Activated CD4-positive, alpha-beta memory T cell treated with anti-CD3 and anti-CD28 coated beads, Interleukin-2, amount 10 ng/mL, durations not matched to agents 7 days and 5 days (primary cell): ENCODE data around the gene SPTBN1. TPM values are rescaled to one million over a fixed set of nuclear protein-coding genes. Genes with fewer than 3 reads are reported as not detected.
"Not testable (repeated sequence)": the region's sequence is repeated elsewhere in the genome, so short reads cannot be mapped to it uniquely, and the experiment has no call there.

Source experiments
- CTCF ChIA-PET: fragments of 350-600 bp; sonication (Branson Sonifier 250); formaldehyde crosslinking; loops from one replicate; lab custom pipeline; 2021; ENCODE audit warnings: antibody characterized with exemption, inconsistent platforms; lab: Charles Lee
- POLR2A ChIA-PET: fragments of 350-600 bp; sonication (Branson Sonifier 250); formaldehyde crosslinking; loops from one replicate; lab custom pipeline; 2021; ENCODE audit warnings: antibody characterized with exemption; lab: Charles Lee
- DNase-seq: peaks from one replicate; pipeline ENCODE4 v3.0.0-alpha.2; 2020
- H3K27ac Mint-ChIP-seq: one replicate; pipeline ENCODE4 v1.8.0; 2021; ENCODE audit warnings: mild to moderate bottlenecking, mixed read lengths
- H3K27me3 Mint-ChIP-seq: one replicate; pipeline ENCODE4 v1.8.0; 2021; ENCODE audit warnings: mixed read lengths
- H3K36me3 Mint-ChIP-seq: one replicate; pipeline ENCODE4 v1.8.0; 2021; ENCODE audit warnings: low read depth, mixed read lengths
- H3K4me1 Mint-ChIP-seq: one replicate; pipeline ENCODE4 v1.8.0; 2021; ENCODE audit warnings: mixed read lengths
- H3K4me3 Mint-ChIP-seq: one replicate; pipeline ENCODE4 v1.8.0; 2021; ENCODE audit warnings: mild to moderate bottlenecking, mixed read lengths
- H3K9me3 Mint-ChIP-seq: one replicate; pipeline ENCODE4 v1.8.0; 2021; ENCODE audit warnings: mixed read lengths
- total RNA-seq, 2 experiments: library from RNA; stranded (reverse); gene quantifications; one replicate each; pipeline ENCODE4 v1.2.3, GENCODE V29; 2021

Gene SPTBN1
- total RNA-seq, 2 experiments from 2014 or later = 112 TPM

- CTCF ChIA-PET = interaction anchor here (0.7 to 1.5 kb wide), 3 partner anchors 146 to 413 kb away, joined by 3 to 5 read pairs (median 4); no protein-coding TSS in a partner anchor
Observed at GRCh38 chr2:54519841-54520459, 63.8 kb downstream of the SPTBN1 start.

GRCh38 chr2:54520687-54521086 lies 64.6 kb downstream of the SPTBN1 start:
- peaks cover 17% of the 10 kb centered on the region for H3K4me1 Mint-ChIP-seq
- peaks cover 17% of the 10 kb centered on the region for H3K27me3 Mint-ChIP-seq
- ChIA-PET CTCF (interaction anchor here (0.7 to 1.5 kb wide), 3 partner anchors 145 to 414 kb away, joined by 3 to 5 read pairs (median 4); no protein-coding TSS in a partner anchor), POLR2A (no interaction called here)
- no peak overlapping the region for H3K4me3 Mint-ChIP-seq
- H3K27ac Mint-ChIP-seq = no peak overlapping the region
- no peaks in the 10 kb centered on the region for H3K36me3 Mint-ChIP-seq
- no peak for DNase-seq
- no peaks in the 10 kb centered on the region for H3K9me3 Mint-ChIP-seq

More at GRCh38 chr2:54519841-54520459, 63.8 kb downstream of the SPTBN1 start:
- POLR2A ChIA-PET = no interaction called here
- no peak for DNase-seq
- Mint-ChIP-seq H3K36me3 (no peaks in the 10 kb centered on the region), H3K27me3 (peaks cover 17% of the 10 kb centered on the region), H3K27ac (no peak overlapping the region), H3K9me3 (no peaks in the 10 kb centered on the region), H3K4me1 (peaks cover 17% of the 10 kb centered on the region), H3K4me3 (no peak overlapping the region)

- peak; percentile 64 for DNase-seq
- POLR2A ChIA-PET = interaction anchor here (1.8 to 3.7 kb wide), 2 partner anchors 37 to 66 kb away, joined by 3 to 29 read pairs; no protein-coding TSS in a partner anchor
- Mint-ChIP-seq H3K27me3 (peaks cover 17% of the 10 kb centered on the region), H3K4me3 (no peak overlapping the region), H3K4me1 (peaks cover 17% of the 10 kb centered on the region), H3K36me3 (no peaks in the 10 kb centered on the region), H3K9me3 (no peaks in the 10 kb centered on the region), H3K27ac (peak overlapping the region; percentile 33)
- CTCF ChIA-PET = interaction anchor here (0.6 to 7.3 kb wide), 24 partner anchors 9 to 491 kb away, joined by 3 to 117 read pairs (median 5); partner anchors contain the start of gene EML6
Observed at GRCh38 chr2:54522624-54523281, 66.6 kb downstream of the SPTBN1 start.

- CTCF ChIA-PET = interaction anchor here (0.8 to 7.3 kb wide), 30 partner anchors 8 to 417 kb away, joined by 3 to 117 read pairs (median 4); partner anchors contain the start of gene EML6
- Mint-ChIP-seq H3K4me1 (peaks cover 17% of the 10 kb centered on the region), H3K27ac (no peak overlapping the region), H3K36me3 (no peaks in the 10 kb centered on the region), H3K27me3 (peaks cover 17% of the 10 kb centered on the region), H3K4me3 (no peak overlapping the region), H3K9me3 (no peaks in the 10 kb centered on the region)
- DNase-seq = no peak
- POLR2A ChIA-PET = interaction anchor here (1.8 to 3.7 kb wide), 2 partner anchors 36 to 66 kb away, joined by 3 to 29 read pairs; no protein-coding TSS in a partner anchor
Observed at GRCh38 chr2:54523324-54523959, 67.3 kb downstream of the SPTBN1 start.

GRCh38 chr2:54524226-54524991 lies 68.3 kb downstream of the SPTBN1 start:
- DNase-seq = no peak
- H3K27ac Mint-ChIP-seq = no peak overlapping the region
- no peak overlapping the region for H3K4me3 Mint-ChIP-seq

GRCh38 chr2:54525321-54525720 lies 69.2 kb downstream of the SPTBN1 start:
- DNase-seq = no peak
- Mint-ChIP-seq H3K27me3 (peaks cover 7% of the 10 kb centered on the region), H3K36me3 (no peaks in the 10 kb centered on the region), H3K4me1 (peaks cover 27% of the 10 kb centered on the region), H3K27ac (no peak overlapping the region), H3K9me3 (no peaks in the 10 kb centered on the region), H3K4me3 (no peak overlapping the region)
- ChIA-PET CTCF (interaction anchor here (0.9 to 7.3 kb wide), 6 partner anchors 99 to 182 kb away, joined by 3 to 117 read pairs (median 8); no protein-coding TSS in a partner anchor), POLR2A (interaction anchor here (1.0 to 3.7 kb wide), 2 partner anchors 34 to 147 kb away, joined by 3 to 29 read pairs; no protein-coding TSS in a partner anchor)

More at GRCh38 chr2:54524226-54524991, 68.3 kb downstream of the SPTBN1 start:
- Mint-ChIP-seq H3K36me3 (no peaks in the 10 kb centered on the region), H3K4me1 (peaks cover 21% of the 10 kb centered on the region), H3K9me3 (no peaks in the 10 kb centered on the region), H3K27me3 (peaks cover 12% of the 10 kb centered on the region)
- ChIA-PET CTCF (interaction anchor here (0.5 to 7.3 kb wide), 22 partner anchors 15 to 649 kb away, joined by 3 to 117 read pairs (median 4); no protein-coding TSS in a partner anchor), POLR2A (interaction anchor here (0.8 to 3.7 kb wide), 5 partner anchors 35 to 148 kb away, joined by 3 to 29 read pairs (median 3); no protein-coding TSS in a partner anchor)

GRCh38 chr2:54526226-54526879 lies 70.2 kb downstream of the SPTBN1 start:
- no peak overlapping the region for H3K4me3 Mint-ChIP-seq
- H3K4me1 Mint-ChIP-seq = peaks cover 31% of the 10 kb centered on the region
- H3K27ac Mint-ChIP-seq = no peak overlapping the region
- no peaks in the 10 kb centered on the region for H3K9me3 Mint-ChIP-seq
- POLR2A ChIA-PET = no interaction called here
- no peaks in the 10 kb centered on the region for H3K36me3 Mint-ChIP-seq
- CTCF ChIA-PET = interaction anchor here (1.0 to 7.3 kb wide), 4 partner anchors 135 to 177 kb away, joined by 3 to 117 read pairs (median 4); no protein-coding TSS in a partner anchor
- DNase-seq = no peak
- H3K27me3 Mint-ChIP-seq = peaks cover 2% of the 10 kb centered on the region

- Mint-ChIP-seq H3K27ac (no peak overlapping the region), H3K9me3 (no peaks in the 10 kb centered on the region), H3K36me3 (no peaks in the 10 kb centered on the region), H3K27me3 (no peaks in the 10 kb centered on the region), H3K4me3 (no peak overlapping the region), H3K4me1 (peaks cover 25% of the 10 kb centered on the region)
- no peak for DNase-seq
- CTCF ChIA-PET = interaction anchor here (0.8 to 7.3 kb wide), 2 partner anchors 22 to 175 kb away, joined by 3 to 117 read pairs; no protein-coding TSS in a partner anchor
- POLR2A ChIA-PET = interaction anchor here (1.4 kb wide), 1 partner anchor 47 kb away, joined by 3 read pairs; no protein-coding TSS in a partner anchor
Observed at GRCh38 chr2:54528311-54528955, 72.3 kb downstream of the SPTBN1 start.

GRCh38 chr2:54529518-54529917 lies 73.4 kb downstream of the SPTBN1 start:
- H3K36me3 Mint-ChIP-seq, DNase-seq, H3K27me3 Mint-ChIP-seq, H3K4me3 Mint-ChIP-seq, H3K9me3 Mint-ChIP-seq: not testable (repeated sequence)
- H3K27ac Mint-ChIP-seq = peak overlapping the region; percentile 22
- ChIA-PET POLR2A (interaction anchor here (0.7 to 1.4 kb wide), 2 partner anchors 46 to 990 kb away, joined by 3 read pairs; partner anchors contain the start of gene CFAP36), CTCF (interaction anchor here (0.7 to 2.8 kb wide), 3 partner anchors 18 to 175 kb away, joined by 3 to 14 read pairs (median 3); no protein-coding TSS in a partner anchor)
- H3K4me1 Mint-ChIP-seq = peaks cover 18% of the 10 kb centered on the region

- Mint-ChIP-seq H3K27ac (peak overlapping the region; percentile 22), H3K9me3 (no peaks in the 10 kb centered on the region), H3K4me3 (no peak overlapping the region), H3K27me3 (peaks cover 4% of the 10 kb centered on the region), H3K36me3 (no peaks in the 10 kb centered on the region), H3K4me1 (peaks cover 14% of the 10 kb centered on the region)
- POLR2A ChIA-PET = interaction anchor here (0.7 kb wide), 2 partner anchors 29 to 989 kb away, joined by 3 read pairs; partner anchors contain the start of gene CFAP36
- no peak for DNase-seq
- CTCF ChIA-PET = interaction anchor here (0.7 to 2.8 kb wide), 3 partner anchors 17 to 174 kb away, joined by 3 to 14 read pairs (median 3); no protein-coding TSS in a partner anchor
Observed at GRCh38 chr2:54529935-54530334, 73.8 kb downstream of the SPTBN1 start.

- Mint-ChIP-seq H3K27me3 (peaks cover 9% of the 10 kb centered on the region), H3K36me3 (no peaks in the 10 kb centered on the region), H3K4me3 (no peak overlapping the region), H3K4me1 (peaks cover 14% of the 10 kb centered on the region), H3K9me3 (no peaks in the 10 kb centered on the region), H3K27ac (no peak overlapping the region)
- CTCF ChIA-PET = interaction anchor here (0.7 to 2.8 kb wide), 5 partner anchors 9 to 134 kb away, joined by 3 to 14 read pairs (median 4); no protein-coding TSS in a partner anchor
- POLR2A ChIA-PET = no interaction called here
- DNase-seq = no peak
Observed at GRCh38 chr2:54531558-54531957, 75.4 kb downstream of the SPTBN1 start.
